T-helper 17 cell (primary cell): ENCODE measurements around the gene MLN. TPM values are rescaled to one million over a fixed set of nuclear protein-coding genes. Genes with fewer than 3 reads are reported as not detected.

ENCODE experiments used
- ATAC-seq: fragments of 150-1000 bp; cut with Tn5 transposase; 2 replicates; pipeline ENCODE4 v1.10.0; 2021; ENCODE audit warnings: mild to moderate bottlenecking, moderate library complexity
- DNase-seq, 3 donors: peaks; one replicate each; pipeline versions ENCODE4 v3.0.0 to v3.0.0-alpha.2; 2020 to 2021
- H3K9me3 ChIP-seq: one replicate; pipeline ENCODE4 v1.7.0; 2013; ENCODE audit warnings: low read length, mild to moderate bottlenecking; ENCODE audit not compliant: control insufficient read depth, poor library complexity, severe bottlenecking
- H3K27ac Mint-ChIP-seq: one replicate; pipeline ENCODE4 v1.8.0; 2022; ENCODE audit warnings: mild to moderate bottlenecking, moderate library complexity, mixed read lengths
- H3K27me3 Mint-ChIP-seq: one replicate; pipeline ENCODE4 v1.8.0; 2022; ENCODE audit warnings: mixed read lengths
- H3K36me3 Mint-ChIP-seq: one replicate; pipeline ENCODE4 v1.8.0; 2022; ENCODE audit warnings: low read depth, mixed read lengths
- H3K4me1 Mint-ChIP-seq: one replicate; pipeline ENCODE4 v1.8.0; 2022; ENCODE audit warnings: mild to moderate bottlenecking, mixed read lengths
- H3K4me3 Mint-ChIP-seq: one replicate; pipeline ENCODE4 v1.8.0; 2022; ENCODE audit warnings: mild to moderate bottlenecking, moderate library complexity, mixed read lengths
- total RNA-seq, 4 donors: library from RNA in 2 of 4; stranded (reverse) in 2 of 4; gene quantifications; one replicate each; pipeline ENCODE4 v1.2.3 and lab custom pipeline; 2022 to 2026

Gene MLN
- total RNA-seq, 2 donors from 2014 or later = not detected

DNA sequence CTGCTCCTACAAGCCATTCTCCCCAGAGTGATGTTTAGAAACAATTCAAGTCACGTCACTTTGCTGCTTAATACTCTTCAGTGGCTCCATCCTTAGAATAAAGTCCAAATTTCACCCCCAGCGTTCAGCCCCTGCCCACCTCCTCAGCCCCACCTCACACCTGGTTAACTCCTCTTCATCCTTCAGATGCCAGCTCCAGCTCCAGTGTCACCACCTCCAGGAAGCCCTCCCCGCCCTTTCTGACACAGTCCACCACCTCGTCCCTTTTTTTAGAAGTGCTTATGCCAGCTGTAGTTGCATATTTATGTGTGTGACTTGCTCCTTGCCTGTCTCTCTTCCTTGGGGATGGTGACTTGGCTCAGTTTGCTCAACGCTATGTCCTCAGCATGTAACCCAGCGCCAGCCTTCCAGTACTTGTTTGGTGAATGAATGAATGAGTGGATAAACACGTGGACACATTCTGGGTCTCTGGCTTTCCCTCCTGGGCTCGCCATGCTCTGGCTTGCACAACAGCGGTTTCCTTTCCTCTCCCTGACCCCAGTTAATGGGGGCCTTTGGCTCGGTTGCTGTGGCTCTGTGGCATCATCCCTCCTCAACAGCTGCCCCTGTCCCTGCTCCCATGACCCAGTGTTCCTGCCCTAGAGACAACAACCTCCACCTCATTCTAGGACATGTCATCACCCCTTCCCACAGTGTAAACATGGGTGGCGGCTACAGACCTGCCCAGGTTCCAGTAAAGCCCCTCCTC lies 53.4 kb downstream of the MLN start:
- H3K27me3 Mint-ChIP-seq = peaks cover 21% of the 10 kb centered on the region
- peaks cover 12% of the 10 kb centered on the region for H3K4me1 Mint-ChIP-seq
- H3K36me3 Mint-ChIP-seq = no peaks in the 10 kb centered on the region
- no peak for DNase-seq
- H3K4me3 Mint-ChIP-seq = no peak overlapping the region
- H3K9me3 ChIP-seq = no peaks in the 10 kb centered on the region
- ATAC-seq = no peak
- no peak overlapping the region for H3K27ac Mint-ChIP-seq

DNA sequence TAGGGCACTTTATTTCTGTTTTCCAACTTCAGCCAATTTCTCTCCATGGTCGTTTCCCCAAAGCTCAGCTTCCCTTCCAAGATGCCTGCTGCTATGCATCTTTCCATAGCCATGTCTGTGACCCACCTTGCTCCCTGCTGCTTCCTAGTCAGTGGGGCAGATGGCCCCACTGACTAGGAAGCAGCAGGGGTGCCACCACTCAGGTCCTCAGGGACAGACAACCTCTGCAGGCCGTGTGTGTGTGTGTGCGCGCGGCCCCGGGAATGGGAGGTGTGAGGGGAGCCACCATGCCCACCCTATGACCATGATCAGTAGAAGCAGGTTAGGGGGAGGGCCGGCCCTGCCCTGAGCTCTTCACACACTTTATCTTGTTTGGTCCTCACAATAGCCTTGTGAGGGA lies 54.4 kb downstream of the MLN start:
- no peaks in the 10 kb centered on the region for H3K9me3 ChIP-seq
- Mint-ChIP-seq H3K27ac (no peak overlapping the region), H3K4me3 (no peak overlapping the region), H3K36me3 (no peaks in the 10 kb centered on the region), H3K4me1 (peaks cover 12% of the 10 kb centered on the region), H3K27me3 (peaks cover 21% of the 10 kb centered on the region)
- DNase-seq = no peak
- no peak for ATAC-seq

DNA sequence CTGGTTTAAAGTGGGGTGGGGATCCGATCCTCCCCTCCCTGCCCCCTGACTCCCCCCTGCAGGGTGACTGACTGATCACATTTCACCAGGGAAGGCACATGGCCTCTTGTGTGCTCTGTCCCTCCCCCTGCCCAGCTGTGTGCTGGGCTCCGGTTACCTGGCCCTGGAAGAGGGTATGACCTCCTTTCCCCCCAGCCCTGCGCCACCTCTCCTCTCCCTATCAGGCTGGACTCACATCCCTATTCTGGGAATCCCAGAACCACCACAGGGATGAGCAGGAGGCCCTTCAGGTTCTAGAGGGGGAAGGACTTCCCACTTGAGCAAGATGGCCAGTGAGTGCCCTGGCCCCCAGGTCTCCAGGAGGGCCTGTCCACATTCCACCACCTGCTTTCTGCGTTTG lies 55.0 kb downstream of the MLN start:
- peaks cover 15% of the 10 kb centered on the region for H3K4me1 Mint-ChIP-seq
- H3K27ac Mint-ChIP-seq = no peak overlapping the region
- H3K36me3 Mint-ChIP-seq = no peaks in the 10 kb centered on the region
- ATAC-seq (no peak), DNase-seq (no peak)
- H3K4me3 Mint-ChIP-seq = no peak overlapping the region
- H3K27me3 Mint-ChIP-seq = peaks cover 26% of the 10 kb centered on the region
- no peaks in the 10 kb centered on the region for H3K9me3 ChIP-seq

DNA sequence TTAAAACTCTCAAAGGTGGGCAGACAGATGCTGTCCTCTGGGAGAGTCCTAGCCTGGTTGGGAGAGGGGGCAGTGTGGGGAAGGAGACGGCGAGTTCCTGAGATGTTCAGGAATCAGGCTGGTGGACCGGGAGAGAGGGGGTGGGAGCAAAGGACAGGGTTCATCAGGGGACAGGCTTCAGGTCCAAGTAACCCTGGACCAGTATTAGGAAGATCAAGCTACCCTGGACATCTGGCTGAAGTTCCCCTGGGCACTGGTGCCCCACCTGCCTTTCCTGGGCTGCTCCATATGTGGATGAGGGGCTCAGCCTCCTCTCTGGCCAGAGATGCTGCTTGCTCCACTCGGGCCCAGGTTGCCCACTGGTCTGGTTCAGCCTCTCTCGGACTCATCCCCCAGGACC lies 56.0 kb downstream of the MLN start:
- peak overlapping the region; percentile 32 for H3K27ac Mint-ChIP-seq
- H3K4me1 Mint-ChIP-seq = peaks cover 15% of the 10 kb centered on the region
- ATAC-seq (no peak), DNase-seq (no peak)
- H3K27me3 Mint-ChIP-seq = peaks cover 32% of the 10 kb centered on the region
- no peaks in the 10 kb centered on the region for H3K36me3 Mint-ChIP-seq
- H3K4me3 Mint-ChIP-seq = no peak overlapping the region
- H3K9me3 ChIP-seq = no peaks in the 10 kb centered on the region

DNA sequence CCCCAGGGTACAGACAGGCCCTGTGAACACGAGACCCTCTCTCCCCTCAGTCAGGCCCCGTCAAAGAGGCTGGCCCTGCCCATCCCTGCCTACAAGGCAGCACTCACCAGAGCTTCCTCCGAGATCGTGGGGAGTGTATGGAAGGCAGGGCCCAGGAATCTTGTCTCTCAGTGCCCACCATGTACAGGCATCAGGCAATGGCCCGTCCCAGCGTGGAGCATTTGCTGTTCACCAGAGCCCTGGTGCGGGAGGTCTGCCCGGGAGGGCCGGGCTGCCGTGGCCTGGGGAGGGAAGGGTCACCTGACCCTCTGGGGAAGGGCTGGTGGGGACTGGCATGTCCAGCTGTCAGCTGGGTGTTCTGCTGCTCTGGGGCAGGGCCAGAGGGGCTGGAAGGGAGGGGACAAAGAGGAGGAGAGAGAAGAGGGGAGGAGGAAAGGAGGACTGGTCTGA lies 57.1 kb downstream of the MLN start, which contains the start of gene IP6K3:
Gene IP6K3, minus strand, starts transcription at position 255 of the 450 bp plus-strand sequence. CDS start 11,429 bp downstream, outside the sequence.
- H3K4me3 Mint-ChIP-seq = no peak within 1 kb of the TSS
- DNase-seq (no peak), ATAC-seq (no peak)
- peaks cover 40% of the 10 kb centered on the region for H3K27me3 Mint-ChIP-seq
- no peaks in the 10 kb centered on the region for H3K9me3 ChIP-seq
- peaks cover 15% of the 10 kb centered on the region for H3K4me1 Mint-ChIP-seq
- H3K27ac Mint-ChIP-seq = peak within 1 kb of the TSS; percentile 32
- H3K36me3 Mint-ChIP-seq = no peaks in the 10 kb centered on the region

DNA sequence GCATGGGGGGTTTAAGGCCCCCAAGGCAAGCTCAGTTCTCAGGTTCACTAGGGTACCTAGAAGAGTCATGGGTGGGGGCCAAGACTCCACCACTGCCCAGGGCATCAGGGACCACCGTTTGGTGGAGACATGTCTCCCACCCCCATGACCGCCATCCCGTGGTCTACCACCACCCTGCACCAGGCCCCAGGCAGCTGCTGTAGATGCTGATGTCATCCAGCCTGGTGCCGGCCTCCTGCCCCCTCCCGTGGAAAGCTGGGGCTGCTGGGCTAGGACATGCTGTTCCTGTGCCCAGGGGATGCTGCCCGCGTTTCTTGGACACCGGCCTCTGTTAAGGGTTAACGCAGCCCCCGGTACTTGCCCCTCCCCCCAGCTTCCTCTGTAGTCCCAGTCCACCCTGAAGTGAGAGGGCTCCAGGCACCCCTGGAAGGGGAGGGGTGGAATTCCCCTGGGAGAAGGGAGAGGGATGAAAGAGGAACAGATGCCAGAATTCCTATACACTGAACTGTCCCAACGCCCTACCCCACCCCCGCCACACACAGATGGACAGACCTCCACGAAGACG lies 57.7 kb downstream of the MLN start:
- H3K27ac Mint-ChIP-seq = no peak overlapping the region
- H3K4me1 Mint-ChIP-seq = peaks cover 15% of the 10 kb centered on the region
- H3K9me3 ChIP-seq = no peaks in the 10 kb centered on the region
- peaks cover 40% of the 10 kb centered on the region for H3K27me3 Mint-ChIP-seq
- ATAC-seq (no peak), DNase-seq (no peak)
- no peak overlapping the region for H3K4me3 Mint-ChIP-seq
- no peaks in the 10 kb centered on the region for H3K36me3 Mint-ChIP-seq

DNA sequence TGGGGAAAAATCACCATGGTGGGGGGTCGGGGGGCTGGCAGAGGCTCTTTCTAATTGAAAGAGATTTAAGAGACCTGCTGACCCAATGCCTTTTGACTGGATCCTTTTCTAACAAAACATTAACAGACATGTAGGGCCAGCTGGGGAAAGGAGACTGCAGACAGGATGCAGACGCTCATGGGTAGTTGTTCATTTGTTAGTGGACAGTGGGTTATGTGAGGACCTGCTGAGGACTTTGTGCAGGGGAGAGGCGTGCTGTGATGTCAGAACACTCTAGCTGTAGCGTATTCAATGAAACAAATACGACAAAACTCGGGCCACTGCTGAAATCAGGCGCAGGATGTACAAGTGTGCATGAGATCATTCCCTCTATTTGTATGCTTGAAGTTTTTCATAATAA lies 58.3 kb downstream of the MLN start:
- H3K36me3 Mint-ChIP-seq = no peaks in the 10 kb centered on the region
- peaks cover 40% of the 10 kb centered on the region for H3K27me3 Mint-ChIP-seq
- H3K4me3 Mint-ChIP-seq = no peak overlapping the region
- H3K4me1 Mint-ChIP-seq = peaks cover 10% of the 10 kb centered on the region
- DNase-seq (no peak), ATAC-seq (no peak)
- no peak overlapping the region for H3K27ac Mint-ChIP-seq
- no peaks in the 10 kb centered on the region for H3K9me3 ChIP-seq

DNA sequence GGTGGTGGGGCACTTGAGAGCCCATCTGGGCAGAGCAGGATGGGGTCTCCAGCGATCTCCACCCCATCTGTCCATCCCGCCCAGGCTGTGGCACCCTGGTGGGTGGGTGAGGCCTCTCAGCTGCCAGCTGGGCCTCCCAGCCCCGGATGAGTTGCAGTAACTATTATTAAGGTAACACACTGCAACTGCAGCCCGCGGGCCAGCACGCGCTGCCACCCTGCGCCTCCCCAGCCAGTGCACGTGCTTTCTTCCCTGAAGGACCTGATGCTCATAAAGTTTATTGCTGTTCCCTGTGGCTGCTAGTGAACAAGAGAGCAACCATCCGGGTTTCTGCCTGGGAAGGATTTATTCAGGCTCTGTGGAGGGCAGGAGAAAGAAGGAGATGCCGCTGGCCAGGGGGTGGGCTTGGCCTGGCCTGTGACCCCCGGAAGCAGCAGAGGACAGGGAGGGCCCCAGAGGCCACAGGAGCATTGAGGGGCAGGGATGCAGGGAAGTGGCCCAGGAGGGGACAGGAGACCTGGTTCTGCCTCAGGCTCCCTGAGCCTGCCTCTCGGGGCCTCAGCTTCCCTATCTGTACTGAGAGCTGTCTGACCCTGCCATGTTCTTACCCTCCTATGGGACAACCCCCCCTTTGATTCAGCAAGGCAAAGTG lies 58.8 kb downstream of the MLN start:
- Mint-ChIP-seq H3K4me1 (peaks cover 6% of the 10 kb centered on the region), H3K4me3 (no peak overlapping the region), H3K27ac (no peak overlapping the region), H3K27me3 (peaks cover 37% of the 10 kb centered on the region), H3K36me3 (no peaks in the 10 kb centered on the region)
- no peaks in the 10 kb centered on the region for H3K9me3 ChIP-seq
- ATAC-seq (no peak), DNase-seq (no peak)

Other genes starting within 250 kb of the MLN start
- 10 to 100 TPM; 27.7 to 34.6 TPM for gene BAK1, start 223.7 kb downstream of the MLN start, total RNA-seq
- 10 to 100 TPM; 48.1 to 48.3 TPM for gene ITPR3, start 182.7 kb downstream of the MLN start, total RNA-seq
- gene UQCC2, start 92.3 kb downstream of the MLN start, total RNA-seq = 10 to 100 TPM; 17.3 to 19.8 TPM
- gene IP6K3, start 57.1 kb downstream of the MLN start, total RNA-seq = not detected
- gene LEMD2, start 14.9 kb downstream of the MLN start, total RNA-seq = 100 to 1,000 TPM; 101 to 120 TPM